Measurements from ENCODE around the gene CEP152.

CEP152 gene

DNA sequence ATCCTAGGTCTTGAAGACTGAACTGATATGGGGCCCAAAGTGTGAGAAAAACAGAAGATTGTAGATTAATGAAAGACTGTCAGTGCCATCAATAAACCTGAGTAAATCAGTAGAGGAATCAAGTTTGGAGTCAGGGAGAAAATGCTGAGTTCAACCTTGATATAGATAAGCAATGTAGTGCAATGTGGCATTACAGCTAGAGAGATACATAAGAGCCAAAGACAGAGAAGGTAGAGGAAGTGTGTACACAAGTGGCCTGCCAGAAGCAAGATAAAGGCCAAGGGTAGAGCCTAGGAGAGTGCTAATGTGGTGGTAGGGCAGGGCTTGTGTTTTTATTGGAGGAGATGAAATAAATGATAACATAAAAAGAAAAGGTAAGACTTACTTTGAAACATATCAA is 41.1 kb upstream of the CEP152 start:
- TF ChIP-seq, protein P1, sequence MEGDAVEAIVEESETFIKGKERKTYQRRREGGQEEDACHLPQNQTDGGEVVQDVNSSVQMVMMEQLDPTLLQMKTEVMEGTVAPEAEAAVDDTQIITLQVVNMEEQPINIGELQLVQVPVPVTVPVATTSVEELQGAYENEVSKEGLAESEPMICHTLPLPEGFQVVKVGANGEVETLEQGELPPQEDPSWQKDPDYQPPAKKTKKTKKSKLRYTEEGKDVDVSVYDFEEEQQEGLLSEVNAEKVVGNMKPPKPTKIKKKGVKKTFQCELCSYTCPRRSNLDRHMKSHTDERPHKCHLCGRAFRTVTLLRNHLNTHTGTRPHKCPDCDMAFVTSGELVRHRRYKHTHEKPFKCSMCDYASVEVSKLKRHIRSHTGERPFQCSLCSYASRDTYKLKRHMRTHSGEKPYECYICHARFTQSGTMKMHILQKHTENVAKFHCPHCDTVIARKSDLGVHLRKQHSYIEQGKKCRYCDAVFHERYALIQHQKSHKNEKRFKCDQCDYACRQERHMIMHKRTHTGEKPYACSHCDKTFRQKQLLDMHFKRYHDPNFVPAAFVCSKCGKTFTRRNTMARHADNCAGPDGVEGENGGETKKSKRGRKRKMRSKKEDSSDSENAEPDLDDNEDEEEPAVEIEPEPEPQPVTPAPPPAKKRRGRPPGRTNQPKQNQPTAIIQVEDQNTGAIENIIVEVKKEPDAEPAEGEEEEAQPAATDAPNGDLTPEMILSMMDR (IDR thresholded peaks at IDR 0.05; ENCODE audit: low read depth, low read length): no peak
- no peak for DNase-seq (ENCODE audit: low read depth in 2 of 2)
- no peak overlapping the region for H3K4me3 ChIP-seq (replicated peaks in 1 of 2; ENCODE audit: low read depth in 2 of 2, low read length in 2 of 2)

DNA sequence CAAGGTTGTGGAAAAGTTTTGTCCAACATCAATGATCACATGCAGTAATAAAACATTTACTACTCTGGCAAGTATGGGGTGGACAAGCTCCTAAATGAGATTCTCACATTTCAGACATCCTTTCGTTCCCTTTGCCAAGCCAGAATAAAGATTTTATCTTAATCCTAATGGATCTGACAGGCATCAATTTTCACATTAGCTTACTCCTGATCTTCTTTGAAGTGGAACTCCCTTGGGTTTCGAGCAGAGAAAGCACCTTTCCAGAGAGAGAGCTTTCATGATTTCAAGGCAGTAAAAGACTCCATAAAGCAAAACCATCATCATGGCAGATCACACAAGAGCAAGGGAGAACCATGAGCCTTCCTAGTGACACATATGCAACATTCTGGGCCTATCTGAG is 39.8 kb upstream of the CEP152 start:
- TF ChIP-seq, protein P1 (IDR thresholded peaks at IDR 0.05; ENCODE audit: low read depth, low read length): no peak
- no peak overlapping the region for H3K4me3 ChIP-seq (replicated peaks in 1 of 2; ENCODE audit: low read depth in 2 of 2, low read length in 2 of 2)
- no peak for DNase-seq (ENCODE audit: low read depth in 2 of 2)

DNA sequence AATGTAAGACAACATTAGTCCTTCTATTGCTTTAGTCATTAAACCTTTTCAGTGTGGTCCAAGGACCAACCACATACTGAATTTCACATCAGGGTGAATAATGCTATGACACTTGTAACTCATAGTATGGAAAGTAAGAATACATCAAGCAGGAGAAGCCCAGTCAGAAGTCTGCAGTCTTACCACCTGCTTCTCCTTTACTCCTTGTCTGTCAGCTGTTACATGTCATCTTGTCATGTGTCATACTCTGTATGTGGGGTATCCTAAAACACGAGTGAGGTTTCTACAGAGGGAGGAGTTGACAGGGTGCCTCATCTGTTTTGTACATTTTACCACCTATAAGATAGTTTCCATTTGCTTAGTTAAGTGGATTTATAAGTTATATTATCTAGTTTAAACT is 34.3 kb upstream of the CEP152 start:
- DNase-seq (ENCODE audit: low read depth in 2 of 2): no peak
- H3K4me3 ChIP-seq (replicated peaks in 1 of 2; ENCODE audit: low read depth in 2 of 2, low read length in 2 of 2): no peak overlapping the region
- TF ChIP-seq, protein P1 (IDR thresholded peaks at IDR 0.05; ENCODE audit: low read depth, low read length): no peak

DNA sequence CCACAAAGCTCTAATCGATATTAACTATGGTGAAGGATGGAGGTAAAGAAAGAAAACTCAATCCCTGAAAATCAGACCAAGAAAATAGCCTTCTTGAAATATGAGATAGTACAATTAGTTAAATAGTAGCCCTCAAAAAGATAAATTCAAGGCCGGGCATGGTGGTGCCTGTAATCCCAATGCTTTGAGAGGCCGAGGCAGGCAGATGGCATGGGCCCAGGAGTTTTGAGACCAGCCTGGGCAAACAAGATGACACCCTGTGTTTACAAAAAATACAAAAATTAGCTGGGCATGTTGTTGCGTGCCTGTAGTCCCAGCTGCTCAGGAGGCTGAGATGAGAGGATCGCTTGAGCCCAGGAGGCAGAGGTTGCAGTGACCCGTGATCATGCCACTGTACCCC is 31.6 kb upstream of the CEP152 start:
- TF ChIP-seq, protein P1 (IDR thresholded peaks at IDR 0.05; ENCODE audit: low read depth, low read length): no peak
- no peak overlapping the region for H3K4me3 ChIP-seq (replicated peaks in 1 of 2; ENCODE audit: low read depth in 2 of 2, low read length in 2 of 2)
- no peak for DNase-seq (ENCODE audit: low read depth in 2 of 2)

DNA sequence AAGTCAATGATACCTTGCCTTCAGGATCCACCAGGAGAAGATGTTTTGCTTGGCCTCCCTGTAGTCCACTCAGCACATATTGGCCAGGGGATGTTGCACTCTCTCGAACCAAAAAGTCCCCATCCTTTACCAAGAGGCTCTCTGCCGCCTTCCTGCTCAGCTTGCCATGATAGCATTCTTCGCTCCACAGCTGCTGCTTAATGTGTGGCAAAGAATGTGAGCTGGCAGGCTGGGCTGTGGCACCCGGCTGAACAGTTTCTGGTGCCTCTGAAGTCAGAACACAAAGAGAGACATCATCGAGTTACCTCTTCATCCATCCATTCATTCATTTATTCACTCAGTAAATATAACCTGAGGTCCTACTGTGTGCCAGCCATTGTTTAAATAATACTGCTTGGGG is 23.9 kb upstream of the CEP152 start:
- H3K4me3 ChIP-seq (replicated peaks in 1 of 2; ENCODE audit: low read depth in 2 of 2, low read length in 2 of 2): no peak overlapping the region
- TF ChIP-seq, protein P1 (IDR thresholded peaks at IDR 0.05; ENCODE audit: low read depth, low read length): no peak
- DNase-seq (ENCODE audit: low read depth in 2 of 2): no peak

DNA sequence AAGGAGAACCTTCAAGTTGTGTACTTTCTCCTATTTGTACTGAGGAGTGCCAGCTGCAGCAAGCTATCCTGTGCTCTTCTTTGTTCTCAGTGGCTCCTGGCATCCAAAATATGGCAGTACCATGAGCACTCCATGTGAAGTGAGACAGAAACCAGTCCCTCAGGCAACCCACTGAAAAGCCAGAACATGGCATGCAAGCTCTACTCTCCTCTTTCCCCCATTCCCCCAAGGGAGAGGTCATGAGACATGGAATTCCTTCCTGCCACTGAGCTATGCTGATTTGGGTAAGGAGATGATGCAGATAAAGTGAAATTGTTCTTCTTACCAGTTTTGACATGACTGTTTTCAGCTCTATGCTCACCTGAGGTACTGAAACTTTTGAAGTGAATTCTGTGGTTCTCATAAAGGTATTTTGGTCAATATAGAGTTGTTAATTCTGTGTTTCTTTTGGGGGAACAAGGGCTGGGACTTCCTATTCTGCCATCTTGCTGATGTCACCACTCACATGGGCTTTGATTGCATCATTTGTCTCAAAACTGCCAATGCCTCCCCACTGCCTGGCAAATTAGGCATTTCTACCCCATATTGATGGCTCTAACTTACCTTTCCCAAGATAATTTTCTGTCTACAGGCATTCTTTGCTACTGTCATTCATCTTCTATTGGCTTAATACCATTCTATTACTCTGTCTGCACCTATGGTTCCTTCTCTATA is 22.8 kb upstream of the CEP152 start:
- H3K4me3 ChIP-seq (replicated peaks in 1 of 2; ENCODE audit: low read depth in 2 of 2, low read length in 2 of 2): no peak overlapping the region
- DNase-seq (ENCODE audit: low read depth in 2 of 2): no peak
- TF ChIP-seq, protein P1 (IDR thresholded peaks at IDR 0.05; ENCODE audit: low read depth, low read length): no peak

DNA sequence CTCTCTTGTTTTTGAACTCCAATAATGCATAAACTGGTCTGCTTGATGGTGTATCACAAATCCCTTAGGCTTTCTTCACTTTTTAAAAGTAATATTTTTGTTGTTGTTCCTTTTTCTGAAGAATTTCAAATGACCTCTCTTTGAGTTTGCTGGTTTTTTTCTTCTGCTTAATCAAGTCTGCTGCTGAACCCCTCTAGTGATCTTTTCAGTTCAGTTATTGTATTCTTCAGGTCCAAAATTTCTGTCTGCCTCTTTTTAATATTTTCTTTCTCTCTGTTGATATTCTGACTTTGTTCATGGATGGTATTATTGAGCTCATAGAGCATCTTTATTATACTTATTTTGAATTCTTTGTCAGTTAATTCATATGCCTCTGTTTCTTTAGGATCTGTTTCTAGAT is 21.8 kb upstream of the CEP152 start:
- no peak for DNase-seq (ENCODE audit: low read depth in 2 of 2)
- TF ChIP-seq, protein P1 (IDR thresholded peaks at IDR 0.05; ENCODE audit: low read depth, low read length): no peak
- H3K4me3 ChIP-seq (replicated peaks in 1 of 2; ENCODE audit: low read depth in 2 of 2, low read length in 2 of 2): no peak overlapping the region

Measured in cardiac fibroblast (primary cell).